WTC11 (cell line): ENCODE measurements around the gene FAM227A. TPM values are rescaled to one million over a fixed set of nuclear protein-coding genes. Genes with fewer than 3 reads are reported as not detected.

Experiments
- ATAC-seq: fragments of 200-7000 bp; cut with Tn5 transposase; 2 replicates; pipeline ENCODE4 v1.10.0; 2021; ENCODE audit warnings: mild to moderate bottlenecking, moderate library complexity
- CTCF ChIA-PET: fragments of 300-600 bp; sonication (Branson Sonifier 250); formaldehyde crosslinking; loops from one replicate; lab custom pipeline; 2021; ENCODE audit warnings: antibody characterized with exemption; lab: Charles Lee
- POLR2A ChIA-PET: fragments of 350-600 bp; sonication (Branson Sonifier 250); formaldehyde crosslinking; loops from one replicate; lab custom pipeline; 2021; ENCODE audit warnings: antibody characterized with exemption; lab: Charles Lee
- DNase-seq: peaks from one replicate; pipeline ENCODE4 v3.0.0; 2021; ENCODE audit warnings: low spot score
- H3K27ac Mint-ChIP-seq: 2 replicates; pipeline ENCODE4 v1.8.0; 2021; ENCODE audit warnings: mixed read lengths
- H3K27me3 Mint-ChIP-seq: 2 replicates; pipeline ENCODE4 v1.8.0; 2021; ENCODE audit warnings: low read depth, mild to moderate bottlenecking, moderate library complexity, mixed read lengths
- H3K36me3 Mint-ChIP-seq: 2 replicates; pipeline ENCODE4 v1.8.0; 2021; ENCODE audit warnings: mixed read lengths
- H3K4me1 Mint-ChIP-seq: 2 replicates; pipeline ENCODE4 v1.8.0; 2022; ENCODE audit warnings: mixed read lengths
- H3K4me3 Mint-ChIP-seq: 2 replicates; pipeline ENCODE4 v1.8.0; 2021; ENCODE audit warnings: mild to moderate bottlenecking, moderate library complexity, mixed read lengths
- H3K9me3 Mint-ChIP-seq: 2 replicates; pipeline ENCODE4 v1.8.0; 2021; ENCODE audit warnings: mixed read lengths
- AR ChIP-seq: fragments of 250-450 bp; sonication (Bioruptor Pico); IDR thresholded peaks from 2 replicates; pipeline ENCODE4 v1.9.0; 2021; ENCODE audit warnings: mild to moderate bottlenecking
- ATF6 ChIP-seq: sonication (generic); formaldehyde crosslinking; IDR thresholded peaks from 2 replicates; pipeline ENCODE4 v1.8.1; 2023; ENCODE audit warnings: mild to moderate bottlenecking, missing genetic modification reagents
- E2F1 ChIP-seq: sonication (generic); formaldehyde crosslinking; IDR thresholded peaks from 2 replicates; pipeline ENCODE4 v1.8.0; 2022; ENCODE audit warnings: mild to moderate bottlenecking, missing genetic modification reagents
- ERG ChIP-seq: fragments of 250-450 bp; sonication (Bioruptor Pico); IDR thresholded peaks from 2 replicates; pipeline ENCODE4 v1.8.0; 2021; ENCODE audit warnings: mild to moderate bottlenecking
- GRHL2 ChIP-seq: fragments of 250-450 bp; sonication (Bioruptor Pico); IDR thresholded peaks from 2 replicates; pipeline ENCODE4 v1.8.0; 2022; ENCODE audit warnings: mild to moderate bottlenecking, moderate library complexity; ENCODE audit not compliant: insufficient replicate concordance, severe bottlenecking
- MLX ChIP-seq: sonication (generic); formaldehyde crosslinking; IDR thresholded peaks from 2 replicates; pipeline ENCODE4 v1.8.1; 2023; ENCODE audit warnings: mild to moderate bottlenecking, missing genetic modification reagents, moderate library complexity
- MYBL2 ChIP-seq: sonication (generic); formaldehyde crosslinking; IDR thresholded peaks from 2 replicates; pipeline ENCODE4 v1.8.1; 2023; ENCODE audit warnings: mild to moderate bottlenecking, moderate library complexity, missing genetic modification reagents
- OVOL2 ChIP-seq: fragments of 250-450 bp; sonication (Bioruptor Pico); IDR thresholded peaks from 2 replicates; pipeline ENCODE4 v1.9.0; 2021; ENCODE audit warnings: mild to moderate bottlenecking, borderline replicate concordance
- RELA ChIP-seq: sonication (generic); formaldehyde crosslinking; IDR thresholded peaks from 2 replicates; pipeline ENCODE4 v1.8.1; 2022; ENCODE audit warnings: missing genetic modification reagents, mild to moderate bottlenecking, borderline replicate concordance
- SMAD4 ChIP-seq: sonication (generic); formaldehyde crosslinking; IDR thresholded peaks from 2 replicates; pipeline ENCODE4 v1.8.0; 2022; ENCODE audit warnings: mild to moderate bottlenecking, missing genetic modification reagents
- SOX15 ChIP-seq: fragments of 250-450 bp; sonication (Bioruptor Pico); IDR thresholded peaks from 2 replicates; pipeline ENCODE4 v1.9.0; 2021; ENCODE audit warnings: mild to moderate bottlenecking
- TEAD1 ChIP-seq: sonication (generic); formaldehyde crosslinking; IDR thresholded peaks from 2 replicates; pipeline ENCODE4 v1.8.0; 2022; ENCODE audit warnings: mild to moderate bottlenecking, missing genetic modification reagents
- ZNF219 ChIP-seq: sonication (generic); formaldehyde crosslinking; IDR thresholded peaks from 2 replicates; pipeline ENCODE4 v1.8.0; 2023; ENCODE audit warnings: missing genetic modification reagents, mild to moderate bottlenecking, borderline replicate concordance
- ZNF232 ChIP-seq: sonication (generic); formaldehyde crosslinking; IDR thresholded peaks from 2 replicates; pipeline ENCODE4 v1.8.0; 2022; ENCODE audit warnings: mild to moderate bottlenecking, missing genetic modification reagents
- ZNF281 ChIP-seq: sonication (generic); formaldehyde crosslinking; IDR thresholded peaks from 2 replicates; pipeline ENCODE4 v1.8.0; 2023; ENCODE audit warnings: mild to moderate bottlenecking, missing genetic modification reagents
- ZNF425 ChIP-seq: fragments of 250-450 bp; sonication (Bioruptor Pico); conservative IDR thresholded peaks from 2 replicates; pipeline ENCODE4 v1.9.0; 2021; ENCODE audit warnings: mild to moderate bottlenecking
- total RNA-seq: library from RNA; stranded (reverse); gene quantifications from 3 replicates; pipeline ENCODE4 v1.2.3, GENCODE V29; 2021

FAM227A gene
- total RNA-seq, 1 experiment from 2014 or later, result 3.8 TPM

- ATAC-seq (no peak), DNase-seq (no peak)
- Mint-ChIP-seq H3K9me3 (no peaks in the 10 kb centered on the region), H3K27me3 (no peaks in the 10 kb centered on the region; the same call in 1 of the 2 replicates), H3K36me3 (peaks cover 11% of the 10 kb centered on the region), H3K4me1 (peaks cover 47% of the 10 kb centered on the region), H3K4me3 (peak overlapping the region; percentile 96), H3K27ac (no peak overlapping the region)
- TF ChIP-seq ATF6 (CRISPR knock-in tag) (no peak), MLX (CRISPR knock-in tag) (no peak), ZNF281 (CRISPR knock-in tag) (no peak), GRHL2 (CRISPR knock-in tag) (no peak), RELA (CRISPR knock-in tag) (no peak), SOX15 (CRISPR knock-in tag) (no peak), AR (CRISPR knock-in tag) (no peak), E2F1 (CRISPR knock-in tag) (no peak), TEAD1 (no peak), SMAD4 (CRISPR knock-in tag) (no peak), ZNF232 (CRISPR knock-in tag) (no peak), ZNF425 (CRISPR knock-in tag) (no peak), OVOL2 (no peak), MYBL2 (CRISPR knock-in tag) (no peak), ZNF219 (CRISPR knock-in tag) (no peak), ERG (CRISPR knock-in tag) (no peak)
- ChIA-PET CTCF (interaction anchor here (1.1 to 1.7 kb wide), 5 partner anchors 17 to 171 kb away, joined by 3 to 7 read pairs (median 3); partner anchors contain the start of gene TOMM22), POLR2A (interaction anchor here (1.2 kb wide), 1 partner anchor 18 kb away, joined by 9 read pairs; the partner anchor contains the start of gene TOMM22)
These were observed 43.0 kb upstream of the FAM227A start for GRCh38 chr22:38699143-38699542.
